HCT116 (cell line): Measurements from ENCODE around the gene NDUFS1.

Source experiments
- EZH2 ChIP-seq: fragments of 200-600 bp; sonication (generic); IDR thresholded peaks from 2 replicates; pipeline ENCODE4 v1.6.1; 2017; ENCODE audit warnings: antibody characterized with exemption, mixed run types
- POLR2A ChIP-seq: IDR thresholded peaks from 2 replicates; pipeline ENCODE4 v1.7.0; 2011; ENCODE audit warnings: borderline replicate concordance; ENCODE audit not compliant: insufficient read depth, insufficient read length; ENCODE audit errors: extremely low read depth
- TF ChIP-seq, protein P1 (sequence below), 3 experiments: fragments of 200-600 bp in 1 of 3; sonication (generic) in 1 of 3; IDR thresholded peaks in 2 of 3; conservative IDR thresholded peaks in 1 of 3; 2 replicates each; pipeline ENCODE4 v1.5.1; 2012 to 2017; ENCODE audit warnings: low read depth in 2 of 3, low read length in 2 of 3, antibody characterized with exemption in 1 of 3, borderline replicate concordance in 1 of 3, control low read depth in 1 of 3, mild to moderate bottlenecking in 1 of 3, mixed read lengths in 1 of 3, mixed run types in 1 of 3, moderate library complexity in 1 of 3; ENCODE audit not compliant: insufficient read depth in 1 of 3

DNA sequence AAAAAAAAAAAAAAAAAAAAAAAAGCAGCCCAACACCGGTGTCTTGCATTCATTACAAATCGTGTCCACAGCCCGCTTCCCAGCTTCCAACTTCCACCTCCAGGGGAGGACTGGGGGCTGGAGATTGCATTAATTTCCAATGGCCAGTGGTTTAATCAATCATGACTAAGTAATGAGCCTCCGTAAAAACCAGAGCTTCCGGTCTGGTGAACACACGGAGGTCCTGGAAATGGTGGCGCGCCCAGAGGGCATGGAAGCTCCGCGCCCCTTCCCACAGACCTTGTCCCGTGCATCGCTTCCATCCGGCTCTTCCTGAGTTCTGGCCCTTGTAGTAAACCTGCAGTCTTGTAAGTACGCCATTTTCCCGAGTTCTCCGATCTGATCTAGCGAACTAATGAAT, 44.1 kb upstream of the NDUFS1 start:
- no peak for TF ChIP-seq POLR2A
- no peak for TF ChIP-seq EZH2
- TF ChIP-seq, protein P1, sequence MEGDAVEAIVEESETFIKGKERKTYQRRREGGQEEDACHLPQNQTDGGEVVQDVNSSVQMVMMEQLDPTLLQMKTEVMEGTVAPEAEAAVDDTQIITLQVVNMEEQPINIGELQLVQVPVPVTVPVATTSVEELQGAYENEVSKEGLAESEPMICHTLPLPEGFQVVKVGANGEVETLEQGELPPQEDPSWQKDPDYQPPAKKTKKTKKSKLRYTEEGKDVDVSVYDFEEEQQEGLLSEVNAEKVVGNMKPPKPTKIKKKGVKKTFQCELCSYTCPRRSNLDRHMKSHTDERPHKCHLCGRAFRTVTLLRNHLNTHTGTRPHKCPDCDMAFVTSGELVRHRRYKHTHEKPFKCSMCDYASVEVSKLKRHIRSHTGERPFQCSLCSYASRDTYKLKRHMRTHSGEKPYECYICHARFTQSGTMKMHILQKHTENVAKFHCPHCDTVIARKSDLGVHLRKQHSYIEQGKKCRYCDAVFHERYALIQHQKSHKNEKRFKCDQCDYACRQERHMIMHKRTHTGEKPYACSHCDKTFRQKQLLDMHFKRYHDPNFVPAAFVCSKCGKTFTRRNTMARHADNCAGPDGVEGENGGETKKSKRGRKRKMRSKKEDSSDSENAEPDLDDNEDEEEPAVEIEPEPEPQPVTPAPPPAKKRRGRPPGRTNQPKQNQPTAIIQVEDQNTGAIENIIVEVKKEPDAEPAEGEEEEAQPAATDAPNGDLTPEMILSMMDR (IDR thresholded peaks at IDR 0.05 in 2 of 3, conservative IDR thresholded peaks at IDR 0.05 in 1 of 3; ENCODE audit: borderline replicate concordance in 1 of 3, insufficient read depth in 1 of 3, low read depth in 2 of 3, low read length in 2 of 3): no peak
